A673 (cell line): Measurements from ENCODE around the gene ZBTB7B. TPM values are rescaled to one million over a fixed set of nuclear protein-coding genes. Genes with fewer than 3 reads are reported as not detected.

Experiments used
- BruUV-seq: library from RNA; stranded (reverse); fragments of 400-500 nt; replicated peaks from 2 replicates; lab custom pipeline; 2021; lab: Mats Ljungman, UMichigan
- CTCF ChIA-PET: fragments of 300-600 bp; sonication (Branson Sonifier 250); formaldehyde crosslinking; loops from one replicate; lab custom pipeline; 2022; ENCODE audit warnings: antibody characterized with exemption; lab: Charles Lee
- POLR2A ChIA-PET: fragments of 300-600 bp; sonication (Branson Sonifier 250); formaldehyde crosslinking; loops from one replicate; lab custom pipeline; 2022; ENCODE audit warnings: antibody characterized with exemption; ENCODE audit not compliant: low non-redundant PET; lab: Charles Lee
- DNase-seq: peaks from one replicate; pipeline ENCODE4 v3.0.0-alpha.2; 2015; ENCODE audit warnings: low spot score
- H3K27ac ChIP-seq: fragments of 200-600 bp; sonication (generic); 2 replicates; pipeline ENCODE4 v1.5.1; 2016; ENCODE audit warnings: mixed run types, low read depth, mild to moderate bottlenecking, mixed read lengths, antibody characterized with exemption, low read length; ENCODE audit not compliant: poor library complexity, severe bottlenecking
- H3K27me3 ChIP-seq: fragments of 200-600 bp; sonication (generic); replicated peaks from 2 replicates; pipeline ENCODE4 v1.6.1; 2017; ENCODE audit warnings: mixed run types, low read depth, mild to moderate bottlenecking, mixed read lengths, antibody characterized with exemption, low read length; ENCODE audit not compliant: insufficient read depth, poor library complexity
- H3K36me3 ChIP-seq: fragments of 200-600 bp; sonication (generic); 2 replicates; pipeline ENCODE4 v1.6.1; 2016; ENCODE audit warnings: mixed run types, mild to moderate bottlenecking, mixed read lengths, antibody characterized with exemption, low read length; ENCODE audit not compliant: insufficient read depth, poor library complexity, severe bottlenecking
- H3K4me1 ChIP-seq: fragments of 200-600 bp; sonication (generic); 2 replicates; pipeline ENCODE4 v1.6.1; 2017; ENCODE audit warnings: mixed run types, mild to moderate bottlenecking, mixed read lengths, antibody characterized with exemption, low read length; ENCODE audit not compliant: insufficient read depth, poor library complexity, severe bottlenecking
- H3K4me3 ChIP-seq: fragments of 200-600 bp; sonication (generic); 2 replicates; pipeline ENCODE4 v1.5.1; 2016; ENCODE audit warnings: low read depth, mixed run types, mild to moderate bottlenecking, mixed read lengths, low read length; ENCODE audit not compliant: poor library complexity, severe bottlenecking
- H3K9me3 ChIP-seq: fragments of 200-600 bp; sonication (generic); 2 replicates; pipeline ENCODE4 v1.6.1; 2016; ENCODE audit warnings: mixed run types, low read depth, mild to moderate bottlenecking, mixed read lengths, antibody characterized with exemption, low read length; ENCODE audit not compliant: poor library complexity, severe bottlenecking
- CTCF ChIP-seq: fragments of 300-800, 200-600 bp; sonication (generic); conservative IDR thresholded peaks from 2 replicates; pipeline ENCODE4 v1.5.1; 2017; ENCODE audit warnings: low read depth, mild to moderate bottlenecking, antibody characterized with exemption, low read length, moderate library complexity, mixed read lengths
- EZH2 ChIP-seq: fragments of 200-600 bp; sonication (generic); IDR thresholded peaks from 2 replicates; pipeline ENCODE4 v1.6.1; 2017; ENCODE audit warnings: borderline replicate concordance, low read depth, mild to moderate bottlenecking, mixed read lengths, antibody characterized with exemption, low read length; ENCODE audit not compliant: poor library complexity, severe bottlenecking
- intact Hi-C: fragments of 100-400 bp; cut with micrococcal nuclease; formaldehyde crosslinking; loops from one replicate; pipeline ENCODE4 v1.10.0; 2022; ENCODE audit not compliant: unreplicated experiment
- total RNA-seq: library from RNA; stranded (reverse); gene quantifications from 2 replicates; pipeline ENCODE4 v1.2.3, GENCODE V29; 2021

The ZBTB7B gene
- total RNA-seq, 1 experiment from 2014 or later = 19.2 TPM

- H3K27me3 ChIP-seq = no peaks in the 10 kb centered on the region
- BruUV-seq = no TSS peak
- H3K4me1 ChIP-seq = peaks cover 2% of the 10 kb centered on the region
- H3K9me3 ChIP-seq = no peaks in the 10 kb centered on the region
- DNase-seq = no peak
- ChIA-PET POLR2A (interaction anchor here (0.6 kb wide), 1 partner anchor 26 kb away, joined by 4 read pairs; no protein-coding TSS in a partner anchor), CTCF (no interaction called here)
- no peak overlapping the region for H3K27ac ChIP-seq
- intact Hi-C loops = no loop called here
- H3K4me3 ChIP-seq = no peak overlapping the region
- TF ChIP-seq CTCF (no peak), EZH2 (no peak)
- H3K36me3 ChIP-seq = no peaks in the 10 kb centered on the region
Observed at GRCh38 chr1:155022927-155023236, 20.3 kb downstream of the ZBTB7B start.

- DNase-seq = no peak
- ChIA-PET CTCF (no interaction called here), POLR2A (interaction anchor here (0.6 kb wide), 1 partner anchor 27 kb away, joined by 4 read pairs; no protein-coding TSS in a partner anchor)
- TF ChIP-seq CTCF (no peak), EZH2 (no peak)
- no peak overlapping the region for H3K4me3 ChIP-seq
- intact Hi-C loops = no loop called here
- H3K27ac ChIP-seq = no peak overlapping the region
- no TSS peak for BruUV-seq
- no peaks in the 10 kb centered on the region for H3K4me1 ChIP-seq
- H3K9me3 ChIP-seq = no peaks in the 10 kb centered on the region
- H3K27me3 ChIP-seq = no peaks in the 10 kb centered on the region
- no peaks in the 10 kb centered on the region for H3K36me3 ChIP-seq
Observed at GRCh38 chr1:155023627-155024026, 21.0 kb downstream of the ZBTB7B start.

- no peak for TF ChIP-seq EZH2
- no peak for TF ChIP-seq CTCF
- intact Hi-C loops = no loop called here
- Histone ChIP-seq H3K9me3 (no peaks in the 10 kb centered on the region), H3K27me3 (no peaks in the 10 kb centered on the region), H3K4me3 (no peak overlapping the region), H3K36me3 (no peaks in the 10 kb centered on the region), H3K4me1 (no peaks in the 10 kb centered on the region), H3K27ac (no peak overlapping the region)
- CTCF ChIA-PET = no interaction called here
- POLR2A ChIA-PET = no interaction called here
- BruUV-seq = no TSS peak
- DNase-seq = no peak
Observed at GRCh38 chr1:155024315-155024714, 21.7 kb downstream of the ZBTB7B start.
